GM21529 (cell line): Measurements from ENCODE around the gene PDE6A.
"Not testable (repeated sequence)": the region's sequence is repeated elsewhere in the genome, so short reads cannot be mapped to it uniquely, and the experiment has no call there.

Experiments used
- ATAC-seq: cut with Tn5 transposase; IDR thresholded peaks from one replicate; pipeline ENCODE4 v1.9.1; 2021; ENCODE audit not compliant: unreplicated experiment

PDE6A gene

DNA sequence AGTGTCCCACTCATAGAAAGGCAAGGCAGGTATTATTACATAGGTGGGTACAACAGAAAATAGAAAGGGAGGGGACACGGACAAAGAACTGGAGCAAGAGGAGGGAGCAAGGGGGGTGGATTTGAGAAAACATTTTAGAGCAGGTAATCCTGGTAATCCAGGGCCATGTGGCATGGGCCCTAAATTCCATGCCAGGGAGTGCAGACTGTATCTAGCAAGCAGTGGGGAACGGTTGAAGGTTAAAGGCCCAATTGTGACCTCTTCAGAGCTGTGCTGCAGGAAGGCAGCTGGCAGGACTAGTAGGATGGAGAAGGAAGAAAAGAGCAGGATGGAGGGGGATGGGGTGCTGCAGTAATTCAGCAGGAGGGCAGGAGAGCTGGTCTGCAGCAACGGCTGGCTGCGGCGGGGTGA, 75.2 kb downstream of the PDE6A start:
- ATAC-seq: no peak

DNA sequence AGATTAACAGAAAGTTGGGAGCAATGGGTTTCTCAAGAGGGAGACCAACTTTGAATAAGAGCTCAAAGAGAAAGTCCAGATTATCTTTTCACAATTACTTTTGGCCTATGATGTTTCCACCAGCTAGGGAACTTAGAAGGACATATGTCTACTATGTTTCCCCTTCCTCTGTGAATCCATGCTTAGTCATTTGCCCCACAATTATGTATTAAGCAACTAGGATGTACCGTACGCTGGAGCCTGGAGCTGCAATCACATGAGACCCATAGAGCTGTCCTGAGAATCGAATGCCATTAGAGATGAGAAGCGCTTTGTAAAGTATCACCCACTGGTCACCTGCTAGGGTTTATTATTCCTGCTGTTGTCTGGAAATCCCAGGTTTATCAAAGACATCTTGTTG, 78.8 kb downstream of the PDE6A start:
- ATAC-seq: no peak

- no peak for ATAC-seq
Measured at GRCh38 chr5:149863830-149864229, 80.8 kb downstream of the PDE6A start.

DNA sequence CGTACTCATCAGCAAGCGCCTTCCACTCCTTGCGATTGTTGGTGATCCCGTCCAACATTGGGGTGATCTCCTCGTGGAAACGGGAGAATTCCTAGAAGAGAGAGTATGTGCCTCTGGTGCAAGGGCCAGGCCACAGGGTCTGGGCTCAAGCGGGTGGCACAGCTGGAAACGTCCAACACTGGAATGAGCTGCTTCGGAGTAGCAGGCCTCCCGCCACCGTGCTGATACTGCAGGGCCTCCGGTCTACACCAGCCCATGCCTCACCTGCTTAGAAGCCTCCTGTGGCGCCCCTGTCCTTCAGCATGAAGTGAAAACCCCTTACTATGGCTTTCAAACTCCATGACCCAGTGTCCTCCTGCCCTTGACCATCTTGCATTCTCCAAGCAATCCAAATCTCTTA, 81.4 kb downstream of the PDE6A start:
- ATAC-seq: no peak

- peak; percentile 92 for ATAC-seq
Measured at GRCh38 chr5:149860801-149861322, 83.7 kb downstream of the PDE6A start.

- no peak for ATAC-seq
Measured at GRCh38 chr5:149859746-149860145, 84.8 kb downstream of the PDE6A start.

DNA sequence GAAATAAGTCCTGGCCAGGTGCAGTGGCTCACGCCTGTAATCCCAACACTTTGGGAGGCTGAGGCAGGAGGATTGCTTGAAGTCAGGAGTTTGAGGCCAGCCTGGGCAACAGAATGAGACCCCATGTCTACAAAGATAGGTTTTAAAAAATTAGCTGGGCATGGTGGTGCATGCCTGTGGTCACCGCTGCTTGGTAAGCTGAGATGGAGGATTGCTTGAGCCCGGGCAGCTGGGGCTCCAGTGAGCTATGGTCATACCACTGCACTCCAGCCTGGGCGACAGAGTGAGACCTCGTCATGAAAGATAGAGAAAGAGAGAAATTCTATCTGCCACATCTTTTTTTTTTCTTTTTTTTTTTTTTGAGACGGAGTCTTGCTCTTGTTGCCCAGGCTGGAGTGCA, 86.1 kb downstream of the PDE6A start:
- not testable (repeated sequence) for ATAC-seq

DNA sequence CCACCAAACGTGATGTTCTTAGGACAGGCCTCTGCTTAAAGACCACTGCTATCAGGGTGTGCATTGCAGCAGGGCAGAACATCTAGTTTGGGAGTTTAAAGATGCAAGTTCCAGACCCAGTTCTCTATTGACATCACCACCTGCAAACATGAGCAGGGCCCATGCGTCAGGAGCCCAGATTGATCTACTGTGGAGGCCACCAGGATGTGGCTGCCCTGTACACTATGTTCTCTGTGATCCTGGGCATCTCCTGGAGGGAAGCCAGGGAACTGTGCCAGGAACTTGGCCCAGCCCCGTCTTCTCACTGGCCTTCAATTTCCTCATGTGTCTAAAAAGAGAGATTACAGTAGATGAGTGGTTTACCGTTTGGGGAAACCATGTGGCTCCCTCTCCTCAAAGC, 87.1 kb downstream of the PDE6A start:
- no peak for ATAC-seq

GRCh38 chr5:149855366-149855765, 89.2 kb downstream of the PDE6A start:
- no peak for ATAC-seq

- no peak for ATAC-seq
Measured at GRCh38 chr5:149854866-149855265, 89.7 kb downstream of the PDE6A start.

- no peak for ATAC-seq
Measured at GRCh38 chr5:149853701-149854100, 90.9 kb downstream of the PDE6A start.

GRCh38 chr5:149853331-149853648, 91.3 kb downstream of the PDE6A start:
- no peak for ATAC-seq

DNA sequence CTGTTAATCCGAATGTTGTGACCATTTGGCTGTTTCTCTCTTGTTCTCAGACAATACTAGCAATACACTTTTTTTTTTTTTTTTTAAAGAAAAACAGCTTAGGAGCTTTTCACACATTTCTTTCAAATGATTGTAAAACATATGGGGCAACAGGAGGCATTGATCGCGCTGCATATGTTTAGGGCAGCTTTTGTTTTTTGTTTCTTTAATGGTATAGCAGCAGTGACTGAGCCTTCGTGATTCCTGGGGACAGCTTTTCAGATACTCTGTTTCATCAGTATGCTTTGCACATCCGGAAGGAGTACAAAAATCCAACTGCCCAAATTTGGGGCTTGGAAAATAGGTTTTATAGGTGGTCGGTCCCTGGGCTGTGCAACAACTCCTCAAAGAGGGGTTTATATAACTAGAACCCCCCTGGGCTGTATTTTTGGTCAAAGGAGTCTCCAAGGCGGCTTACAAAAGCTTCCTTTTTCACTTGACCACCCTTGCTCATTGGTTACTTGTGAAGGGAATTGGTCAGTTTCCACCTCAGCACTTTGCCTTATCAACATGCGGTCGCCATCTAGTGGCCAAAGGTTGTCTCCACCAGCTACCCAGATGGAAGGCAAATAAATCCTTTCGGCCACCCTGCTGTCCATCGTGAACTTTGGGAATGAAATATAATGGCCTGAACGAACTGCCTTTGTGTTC, 91.8 kb downstream of the PDE6A start:
- ATAC-seq: peak; percentile 76

DNA sequence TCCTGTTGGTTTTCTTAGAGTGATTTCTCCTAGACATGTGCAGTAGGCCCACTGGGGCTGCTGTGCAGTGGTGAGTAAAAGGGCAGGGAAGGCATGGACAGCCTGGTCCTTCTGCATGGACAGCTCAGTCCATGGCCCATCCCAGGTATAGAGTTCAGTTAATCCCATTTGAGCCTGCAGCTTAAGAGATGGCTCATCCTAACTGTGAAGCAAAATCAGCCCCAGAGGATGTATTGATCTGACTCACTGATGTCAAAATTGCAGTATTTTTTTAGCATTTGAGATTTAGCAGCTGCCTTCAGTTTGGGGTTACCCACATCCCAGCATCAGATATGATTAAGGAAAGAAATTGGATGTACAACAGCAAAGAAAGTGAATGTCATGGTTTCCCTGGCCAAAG, 93.4 kb downstream of the PDE6A start:
- no peak for ATAC-seq

GRCh38 chr5:149849966-149850910, 94.4 kb downstream of the PDE6A start:
- ATAC-seq: no peak

GRCh38 chr5:149849280-149849965, 95.2 kb downstream of the PDE6A start:
- no peak for ATAC-seq

GRCh38 chr5:149847611-149848010, 97.0 kb downstream of the PDE6A start:
- ATAC-seq: no peak

DNA sequence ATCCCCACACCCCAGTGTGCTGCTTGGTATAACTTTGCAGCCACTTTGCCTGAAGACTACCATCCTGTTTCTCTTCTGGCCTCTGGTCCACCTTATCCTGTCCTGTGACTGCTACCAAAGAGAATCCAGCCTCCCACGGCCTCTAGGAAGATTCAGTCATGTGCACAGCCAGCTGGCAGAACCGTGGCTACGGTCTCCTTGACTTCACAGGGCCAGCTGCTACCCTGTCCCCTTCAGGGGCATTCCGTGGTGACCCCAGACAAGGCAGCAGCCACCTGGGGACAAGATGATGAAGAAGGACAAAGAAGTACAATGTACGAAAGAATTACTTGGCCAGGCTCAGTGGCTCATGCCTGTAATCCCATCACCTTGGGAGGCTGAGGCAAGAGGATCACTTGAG, 98.6 kb downstream of the PDE6A start:
- no peak for ATAC-seq

- ATAC-seq: no peak
Measured at GRCh38 chr5:149845601-149846000, 99.0 kb downstream of the PDE6A start.

DNA sequence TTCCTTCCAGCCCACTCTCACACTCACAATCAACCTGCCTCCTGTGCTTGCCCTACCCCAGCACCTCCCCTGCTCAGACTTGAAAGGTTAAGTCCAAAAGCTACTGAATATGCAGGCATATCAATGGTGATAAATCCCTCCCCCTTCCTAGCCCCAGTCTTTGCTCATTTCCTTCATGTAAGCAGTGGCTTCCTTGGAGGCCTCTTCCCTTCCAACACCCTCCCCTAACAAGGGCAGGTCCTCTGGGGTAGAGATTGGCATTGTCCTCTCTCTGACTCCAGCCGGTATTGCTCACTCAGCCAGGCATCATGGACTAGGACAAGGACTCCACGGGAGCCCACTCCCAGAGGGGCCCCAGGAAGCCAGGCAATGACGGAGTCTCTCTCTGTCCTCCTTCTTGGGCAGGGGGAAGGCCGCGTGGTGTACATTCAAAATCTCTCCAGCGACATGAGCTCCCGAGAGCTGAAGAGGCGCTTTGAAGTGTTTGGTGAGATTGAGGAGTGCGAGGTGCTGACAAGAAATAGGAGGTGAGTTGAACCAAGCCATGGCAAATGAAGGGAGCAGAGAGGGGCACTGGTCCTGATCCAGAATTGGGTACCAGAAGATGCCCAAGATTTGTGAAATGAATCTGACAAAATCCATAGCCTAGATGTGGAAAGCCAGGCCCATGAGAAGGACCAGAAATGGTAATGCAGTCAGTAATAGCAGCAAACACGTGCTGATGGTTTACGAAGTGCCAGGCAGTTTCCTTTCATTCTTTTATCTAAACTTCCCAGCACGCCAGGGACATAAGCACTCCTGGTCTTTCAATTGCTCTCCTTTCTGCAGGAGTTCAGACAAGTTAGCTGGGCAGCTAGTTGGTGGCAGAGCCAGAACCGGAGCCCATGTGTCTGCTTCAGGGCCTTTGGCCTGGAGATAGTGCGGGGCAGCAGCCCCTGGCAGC, 102.5 kb downstream of the PDE6A start:
- ATAC-seq: no peak
